GM06990 (cell line): Measurements from ENCODE around the gene AKR1C8.
A peak's percentile ranks its signal among the peaks of the same experiment; 100 is the strongest.
"Not testable (repeated sequence)": the region's sequence is repeated elsewhere in the genome, so short reads cannot be mapped to it uniquely, and the experiment has no call there.

Experiments
- DNase-seq: peaks from one replicate; pipeline ENCODE4 v3.0.0-alpha.2; 2011; ENCODE audit not compliant: insufficient read length; ENCODE audit errors: extremely low read depth
- H3K27me3 ChIP-seq: replicated peaks from 2 replicates; pipeline ENCODE4 v1.6.0; 2011; ENCODE audit warnings: low read length; ENCODE audit not compliant: control insufficient read depth, insufficient read depth
- H3K36me3 ChIP-seq: 2 replicates; pipeline ENCODE4 v1.5.1; 2011; ENCODE audit warnings: low read length; ENCODE audit not compliant: control insufficient read depth, insufficient read depth
- H3K4me3 ChIP-seq: replicated peaks from 2 replicates; pipeline ENCODE4 v1.5.1; 2011; ENCODE audit warnings: low read depth, mild to moderate bottlenecking, control low read depth, low read length
- CTCF ChIP-seq: IDR thresholded peaks from 2 replicates; pipeline ENCODE4 v1.5.1; 2011; ENCODE audit warnings: low read length, control low read depth, mild to moderate bottlenecking, inconsistent platforms; ENCODE audit not compliant: insufficient read depth, poor library complexity, severe bottlenecking

Gene AKR1C8

GRCh38 chr10:5216801-5217200, 31.9 kb upstream of the AKR1C8 start:
- no peaks in the 10 kb centered on the region for H3K27me3 ChIP-seq
- no peak overlapping the region for H3K4me3 ChIP-seq
- no peak for DNase-seq
- TF ChIP-seq CTCF, result no peak
- no peaks in the 10 kb centered on the region for H3K36me3 ChIP-seq

GRCh38 chr10:5211696-5212536, 27.0 kb upstream of the AKR1C8 start:
- TF ChIP-seq CTCF, result no peak
- Histone ChIP-seq H3K36me3 (no peaks in the 10 kb centered on the region), H3K27me3 (no peaks in the 10 kb centered on the region), H3K4me3 (no peak overlapping the region)
- no peak for DNase-seq

GRCh38 chr10:5210261-5210660, 25.3 kb upstream of the AKR1C8 start:
- not testable (repeated sequence) for H3K4me3 ChIP-seq, DNase-seq, H3K27me3 ChIP-seq, H3K36me3 ChIP-seq
- peak; percentile 27 for TF ChIP-seq CTCF

GRCh38 chr10:5209776-5210175, 24.8 kb upstream of the AKR1C8 start:
- not testable (repeated sequence) for H3K4me3 ChIP-seq, DNase-seq, H3K27me3 ChIP-seq, H3K36me3 ChIP-seq

GRCh38 chr10:5206799-5207198, 21.8 kb upstream of the AKR1C8 start:
- H3K27me3 ChIP-seq, result no peaks in the 10 kb centered on the region
- H3K4me3 ChIP-seq, result no peak overlapping the region
- no peaks in the 10 kb centered on the region for H3K36me3 ChIP-seq
- no peak for DNase-seq
- no peak for TF ChIP-seq CTCF

GRCh38 chr10:5199398-5199797, 14.4 kb upstream of the AKR1C8 start:
- Histone ChIP-seq H3K4me3 (no peak overlapping the region), H3K36me3 (no peaks in the 10 kb centered on the region), H3K27me3 (no peaks in the 10 kb centered on the region)
- TF ChIP-seq CTCF, result no peak
- no peak for DNase-seq
